Stimulated activated CD8-positive, alpha-beta memory T cell treated with anti-CD3 and anti-CD28 coated beads, Interleukin-15, amount 100 ng/mL, for 24 hours (primary cell): ENCODE measurements around the gene SUV39H1.
"Not testable (repeated sequence)": the region's sequence is repeated elsewhere in the genome, so short reads cannot be mapped to it uniquely, and the experiment has no call there.

Experiments
- DNase-seq: peaks from one replicate; pipeline ENCODE4 v3.0.0-alpha.2; 2020; ENCODE audit warnings: low read depth

The SUV39H1 gene

DNA sequence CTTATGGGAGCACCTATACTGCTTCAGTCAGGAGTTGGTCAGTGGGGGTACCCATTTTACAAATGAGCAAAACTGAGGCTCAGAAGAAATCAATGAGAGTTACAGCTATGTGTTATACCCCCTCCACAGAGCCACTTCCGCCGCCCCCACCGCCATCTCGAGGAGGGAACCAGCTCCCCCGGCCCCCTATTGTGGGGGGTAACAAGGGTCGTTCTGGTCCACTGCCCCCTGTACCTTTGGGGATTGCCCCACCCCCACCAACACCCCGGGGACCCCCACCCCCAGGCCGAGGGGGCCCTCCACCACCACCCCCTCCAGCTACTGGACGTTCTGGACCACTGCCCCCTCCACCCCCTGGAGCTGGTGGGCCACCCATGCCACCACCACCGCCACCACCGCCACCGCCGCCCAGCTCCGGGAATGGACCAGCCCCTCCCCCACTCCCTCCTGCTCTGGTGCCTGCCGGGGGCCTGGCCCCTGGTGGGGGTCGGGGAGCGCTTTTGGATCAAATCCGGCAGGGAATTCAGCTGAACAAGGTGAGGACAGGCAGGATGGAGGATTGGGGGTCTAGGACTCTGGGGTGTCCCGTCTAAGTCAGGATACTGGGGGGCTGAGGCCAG, 7.9 kb upstream of the SUV39H1 start:
- no peak for DNase-seq

DNA sequence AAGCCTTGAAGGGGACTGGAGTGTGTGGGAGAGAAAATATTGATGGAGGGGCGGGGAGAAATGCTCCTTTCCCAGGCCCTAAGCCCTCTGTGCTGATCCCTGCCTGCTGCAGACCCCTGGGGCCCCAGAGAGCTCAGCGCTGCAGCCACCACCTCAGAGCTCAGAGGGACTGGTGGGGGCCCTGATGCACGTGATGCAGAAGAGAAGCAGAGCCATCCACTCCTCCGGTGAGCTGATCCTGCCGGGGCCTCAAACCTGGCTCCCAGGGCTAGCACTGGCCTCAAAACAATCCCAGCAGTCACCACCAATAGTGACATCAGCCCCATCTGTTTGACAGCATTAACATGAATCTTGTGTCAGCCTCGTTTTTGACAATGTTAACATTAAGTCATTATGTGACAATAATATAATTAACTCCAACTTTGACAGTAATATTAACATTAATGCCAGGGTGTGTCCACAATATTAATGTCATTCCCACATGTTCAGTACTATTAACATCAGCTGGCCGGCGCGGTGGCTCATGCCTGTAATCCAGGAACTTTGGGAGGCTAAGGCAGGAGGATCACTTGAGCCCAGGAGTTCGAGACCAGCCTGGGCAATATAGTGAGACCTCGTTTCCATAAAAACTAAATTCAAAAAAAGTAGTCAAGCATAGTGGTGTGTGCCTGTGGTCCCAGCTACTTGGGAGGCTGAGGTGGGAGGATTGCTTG, 7.2 kb upstream of the SUV39H1 start:
- no peak for DNase-seq

GRCh38 chrX:48691746-48692145, 4.8 kb upstream of the SUV39H1 start:
- not testable (repeated sequence) for DNase-seq

DNA sequence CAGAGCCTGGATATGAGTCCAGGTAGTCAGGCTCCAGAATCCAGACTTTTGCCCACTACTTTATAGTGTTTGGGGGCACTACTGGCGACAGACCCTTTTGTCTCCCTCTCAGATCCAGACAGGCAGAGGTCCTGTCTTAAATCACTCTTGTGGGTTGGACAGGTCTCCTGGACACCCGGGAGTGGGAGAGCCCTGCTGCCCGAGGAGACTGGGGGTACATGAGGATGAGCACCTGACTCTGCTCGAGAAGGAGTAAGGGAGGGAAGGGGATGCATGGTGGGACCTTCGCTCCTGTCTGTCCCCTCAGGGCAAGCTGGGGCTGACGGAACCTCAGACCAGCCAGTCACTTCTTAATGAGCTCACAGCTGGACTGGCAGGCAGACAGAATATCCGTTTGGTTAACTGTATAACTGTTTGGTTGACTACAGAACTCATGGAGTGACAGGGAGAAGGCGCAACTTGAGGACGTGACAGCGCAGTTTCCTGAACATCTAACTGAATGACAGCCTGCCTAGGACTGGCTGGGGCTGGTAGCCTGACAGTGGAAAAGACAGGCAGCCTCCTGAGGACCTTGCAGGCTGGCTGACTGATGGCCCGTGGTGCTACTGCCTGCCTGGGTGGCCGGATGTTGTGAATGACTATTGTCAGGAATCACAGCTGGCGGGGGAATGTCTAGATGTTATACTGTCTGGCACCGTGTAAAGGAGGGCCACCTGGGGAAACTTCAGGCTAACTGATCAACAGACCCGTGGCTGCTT, 1.6 kb upstream of the SUV39H1 start:
- DNase-seq: no peak

DNA sequence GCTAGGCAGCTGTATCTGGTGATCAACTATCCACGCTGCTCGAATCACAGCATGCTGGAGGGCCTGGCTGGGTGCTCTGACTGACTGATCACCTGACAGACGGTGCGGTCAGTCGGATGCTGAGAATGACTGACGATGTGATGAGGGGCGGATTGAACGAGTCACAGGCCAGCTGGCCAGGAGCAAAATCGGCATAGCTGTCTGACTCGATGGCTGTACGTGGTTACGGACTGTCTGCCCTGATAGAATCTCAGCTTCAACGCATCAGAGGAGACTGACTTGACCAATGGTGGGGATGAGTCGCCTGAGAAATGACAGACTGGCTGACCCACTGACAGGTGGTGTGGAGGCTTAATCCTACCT, 1.0 kb upstream of the SUV39H1 start:
- DNase-seq: no peak

DNA sequence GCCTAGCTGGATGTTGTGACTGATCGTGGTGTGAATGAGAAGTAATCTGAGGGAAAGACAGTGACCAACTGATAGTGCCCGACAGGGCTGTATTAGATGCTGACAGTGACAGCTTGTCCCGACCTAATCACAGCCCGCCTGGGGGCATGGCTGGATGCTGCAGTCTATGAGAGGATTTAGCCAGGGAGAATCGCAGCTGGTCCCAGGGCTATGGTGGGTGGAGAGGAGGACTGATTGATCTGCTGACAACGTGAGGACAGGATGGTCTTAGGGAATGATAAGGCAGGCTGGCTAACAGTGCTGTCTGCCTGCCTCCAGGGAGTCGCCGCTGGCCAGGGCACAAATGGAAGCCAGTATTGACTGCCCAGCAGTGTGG, 621 bp upstream of the SUV39H1 start:
- DNase-seq: no peak

GRCh38 chrX:48696909-48697727, 584 bp downstream of the SUV39H1 start:
- no peak for DNase-seq

GRCh38 chrX:48698306-48698705, 1.8 kb downstream of the SUV39H1 start:
- no peak for DNase-seq

DNA sequence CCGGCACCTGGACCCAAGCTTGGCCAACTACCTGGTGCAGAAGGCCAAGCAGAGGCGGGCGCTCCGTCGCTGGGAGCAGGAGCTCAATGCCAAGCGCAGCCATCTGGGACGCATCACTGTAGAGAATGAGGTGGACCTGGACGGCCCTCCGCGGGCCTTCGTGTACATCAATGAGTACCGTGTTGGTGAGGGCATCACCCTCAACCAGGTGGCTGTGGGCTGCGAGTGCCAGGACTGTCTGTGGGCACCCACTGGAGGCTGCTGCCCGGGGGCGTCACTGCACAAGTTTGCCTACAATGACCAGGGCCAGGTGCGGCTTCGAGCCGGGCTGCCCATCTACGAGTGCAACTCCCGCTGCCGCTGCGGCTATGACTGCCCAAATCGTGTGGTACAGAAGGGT, 3.7 kb downstream of the SUV39H1 start:
- DNase-seq: no peak

DNA sequence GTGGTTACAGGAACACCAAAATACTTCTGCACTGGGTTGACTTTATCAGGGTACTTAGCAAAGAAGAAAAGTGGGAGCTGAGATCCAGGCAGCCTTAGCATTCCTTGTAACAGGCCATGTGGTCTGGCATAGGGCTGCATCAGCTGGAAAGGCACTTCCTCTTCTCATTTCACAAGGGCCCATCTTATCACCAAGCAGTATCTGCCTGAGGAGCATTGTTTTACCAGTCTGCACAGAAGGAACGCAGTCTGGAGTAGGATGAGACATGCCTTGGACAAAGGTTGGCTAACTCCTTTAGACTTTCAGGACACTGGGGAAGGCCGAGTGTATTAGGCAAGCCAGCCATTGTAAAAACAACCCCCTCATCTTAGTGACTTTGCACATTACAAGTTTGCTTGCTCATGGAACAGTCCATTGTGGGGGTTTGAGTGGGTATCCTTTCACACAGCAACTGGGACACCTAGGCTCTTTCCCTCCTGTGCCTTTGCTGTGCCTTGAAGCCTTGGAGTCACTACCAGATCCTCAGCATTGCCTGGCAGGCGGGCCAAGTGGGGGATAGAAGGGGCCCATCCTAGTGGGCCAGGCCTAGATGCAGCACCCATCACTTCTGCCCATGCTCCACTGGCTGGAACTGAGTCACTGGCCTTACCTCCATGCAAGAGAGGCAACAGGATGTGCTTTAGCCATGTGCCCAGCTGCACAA, 4.6 kb downstream of the SUV39H1 start:
- no peak for DNase-seq

GRCh38 chrX:48702032-48702431, 5.5 kb downstream of the SUV39H1 start:
- DNase-seq: no peak

DNA sequence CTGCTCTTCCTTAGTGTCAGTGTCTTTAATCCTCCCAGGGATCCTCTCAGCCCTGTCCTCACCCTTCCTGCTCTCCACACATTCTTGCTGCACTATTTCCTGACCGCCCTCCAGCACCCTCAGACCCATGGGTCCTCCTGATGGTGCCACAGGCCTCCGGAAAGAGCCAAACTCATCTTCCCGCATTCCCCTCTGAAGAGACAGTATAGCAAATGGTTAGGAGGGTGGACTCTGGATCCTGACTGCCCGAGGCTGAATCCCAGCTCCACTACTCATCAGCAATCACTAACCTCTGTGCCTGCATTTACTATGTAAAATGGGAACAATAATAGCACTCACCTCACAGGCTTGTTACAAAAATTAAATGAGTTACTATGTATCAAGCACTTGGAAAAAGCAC, 6.2 kb downstream of the SUV39H1 start:
- DNase-seq: no peak

DNA sequence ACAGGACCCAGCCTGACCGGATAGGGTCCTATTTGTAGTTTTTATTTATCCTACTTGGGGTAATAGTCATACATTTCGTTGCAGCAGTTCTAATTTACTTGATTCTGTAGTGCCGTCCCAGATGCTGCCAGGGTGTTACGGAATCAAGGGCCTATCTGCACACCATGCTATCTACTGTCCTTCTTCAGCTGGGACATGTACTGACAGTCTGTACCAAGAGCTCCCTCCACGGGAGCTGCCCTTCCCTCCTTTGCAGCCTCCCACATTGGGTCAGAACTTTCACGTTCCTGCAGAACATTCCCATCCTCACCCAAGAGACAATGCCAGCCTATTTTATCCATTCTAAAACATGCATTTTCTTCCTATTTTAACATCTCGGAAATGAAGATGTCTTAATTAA, 6.7 kb downstream of the SUV39H1 start:
- DNase-seq: no peak

GRCh38 chrX:48703642-48704481, 7.3 kb downstream of the SUV39H1 start:
- DNase-seq: no peak

GRCh38 chrX:48705871-48706270, 9.3 kb downstream of the SUV39H1 start:
- DNase-seq: no peak

GRCh38 chrX:48709522-48710112, 13.1 kb downstream of the SUV39H1 start:
- DNase-seq: no peak

GRCh38 chrX:48711162-48711928, 14.8 kb downstream of the SUV39H1 start:
- no peak for DNase-seq

GRCh38 chrX:48711929-48712505, 15.5 kb downstream of the SUV39H1 start:
- no peak for DNase-seq

DNA sequence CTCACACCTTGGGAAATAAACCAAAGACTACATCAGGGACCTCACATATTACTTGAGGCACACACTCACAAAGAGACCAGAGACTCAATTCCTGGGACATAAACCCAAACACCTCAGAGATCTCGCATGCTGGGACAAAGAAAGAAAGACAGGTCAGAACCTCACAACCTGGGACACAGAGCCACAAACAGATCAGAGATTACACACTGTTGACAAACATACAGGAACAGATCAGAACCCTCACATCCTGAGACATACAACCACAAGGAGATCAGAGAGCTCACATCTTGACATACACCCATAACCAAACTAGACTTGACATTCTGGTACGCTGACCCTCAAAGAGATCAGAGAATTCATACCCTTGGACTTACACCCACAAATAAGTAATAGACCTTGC, 17.3 kb downstream of the SUV39H1 start:
- DNase-seq: no peak
